Fibroblast of the aortic adventitia (primary cell): Measurements from ENCODE around the gene TMEM121B. TPM values are rescaled to one million over a fixed set of nuclear protein-coding genes. Genes with fewer than 3 reads are reported as not detected.

ENCODE experiments used
- DNase-seq: peaks from one replicate; pipeline ENCODE4 v3.0.0-alpha.2; 2010; ENCODE audit warnings: low read depth
- H3K4me3 ChIP-seq: 2 replicates; pipeline ENCODE4 v1.5.1; 2011; ENCODE audit warnings: low read depth, mild to moderate bottlenecking, control low read depth, low read length, moderate library complexity
- CTCF ChIP-seq: IDR thresholded peaks from 2 replicates; pipeline ENCODE4 v1.5.1; 2011; ENCODE audit warnings: mild to moderate bottlenecking, low read length, control low read depth, inconsistent platforms; ENCODE audit not compliant: insufficient read depth
- total RNA-seq: library from RNA; depleted of rRNA; stranded (reverse); fragments of >200 nt; gene quantifications from 2 replicates; pipeline ENCODE4 v1.2.3, GENCODE V29; 2012; ENCODE audit warnings: low replicate concordance

The TMEM121B gene
- total RNA-seq, 1 donor = 0.09 TPM

GRCh38 chr22:17117890-17118289 is 3.3 kb downstream of the TMEM121B start:
- no peak for TF ChIP-seq CTCF
- H3K4me3 ChIP-seq = no peak overlapping the region
- no peak for DNase-seq

- TF ChIP-seq CTCF = no peak
- no peak for DNase-seq
- no peak overlapping the region for H3K4me3 ChIP-seq
Measured at GRCh38 chr22:17117400-17117799, 3.8 kb downstream of the TMEM121B start.

GRCh38 chr22:17116572-17117330 is 4.4 kb downstream of the TMEM121B start:
- DNase-seq = no peak
- no peak for TF ChIP-seq CTCF
- H3K4me3 ChIP-seq = no peak overlapping the region

GRCh38 chr22:17115945-17116565 is 5.1 kb downstream of the TMEM121B start:
- H3K4me3 ChIP-seq = no peak overlapping the region
- no peak for DNase-seq
- TF ChIP-seq CTCF = no peak

- no peak for TF ChIP-seq CTCF
- DNase-seq = no peak
- H3K4me3 ChIP-seq = no peak overlapping the region
Measured at GRCh38 chr22:17115236-17115635, 5.9 kb downstream of the TMEM121B start.

- no peak for TF ChIP-seq CTCF
- no peak overlapping the region for H3K4me3 ChIP-seq
- no peak for DNase-seq
Measured at GRCh38 chr22:17114898-17115235, 6.3 kb downstream of the TMEM121B start.
